Measurements from ENCODE around the gene IGFBP7.

The IGFBP7 gene

DNA sequence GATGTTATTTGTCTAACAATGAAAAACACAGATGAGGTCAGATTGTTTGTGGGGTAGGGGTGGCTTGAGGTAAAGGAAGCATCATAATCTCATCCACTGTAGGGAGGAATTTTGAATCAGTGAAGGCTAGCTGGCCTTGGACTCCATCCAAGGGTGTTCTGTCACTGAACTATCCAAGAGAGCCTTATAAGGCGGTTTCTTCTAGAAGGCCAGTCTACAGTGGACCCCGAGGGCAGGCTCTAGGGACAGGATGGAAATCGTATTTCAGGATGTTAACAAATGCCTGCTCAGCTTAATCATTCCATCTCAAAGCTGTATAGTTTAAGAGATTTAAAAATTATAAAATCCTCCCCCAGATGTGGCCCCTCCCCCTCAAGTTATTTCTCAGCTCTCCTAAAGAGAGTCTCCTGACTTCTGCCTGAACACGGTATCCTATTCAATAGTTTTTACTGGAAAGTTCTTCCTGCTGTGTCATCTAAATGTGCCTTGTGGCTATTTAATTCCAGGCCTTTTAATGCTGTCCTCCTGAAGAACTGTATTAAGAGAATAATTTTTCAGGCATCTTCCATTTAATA, 8.0 kb downstream of the IGFBP7 start:
- in situ Hi-C loops (cut with HindIII; ENCODE audit: low pct_ligation_motif_present, low pct_unique_long_range_greater_than_20kb, low sequenced_read_pairs): no loop called here
- peak; percentile 25 for DNase-seq

DNA sequence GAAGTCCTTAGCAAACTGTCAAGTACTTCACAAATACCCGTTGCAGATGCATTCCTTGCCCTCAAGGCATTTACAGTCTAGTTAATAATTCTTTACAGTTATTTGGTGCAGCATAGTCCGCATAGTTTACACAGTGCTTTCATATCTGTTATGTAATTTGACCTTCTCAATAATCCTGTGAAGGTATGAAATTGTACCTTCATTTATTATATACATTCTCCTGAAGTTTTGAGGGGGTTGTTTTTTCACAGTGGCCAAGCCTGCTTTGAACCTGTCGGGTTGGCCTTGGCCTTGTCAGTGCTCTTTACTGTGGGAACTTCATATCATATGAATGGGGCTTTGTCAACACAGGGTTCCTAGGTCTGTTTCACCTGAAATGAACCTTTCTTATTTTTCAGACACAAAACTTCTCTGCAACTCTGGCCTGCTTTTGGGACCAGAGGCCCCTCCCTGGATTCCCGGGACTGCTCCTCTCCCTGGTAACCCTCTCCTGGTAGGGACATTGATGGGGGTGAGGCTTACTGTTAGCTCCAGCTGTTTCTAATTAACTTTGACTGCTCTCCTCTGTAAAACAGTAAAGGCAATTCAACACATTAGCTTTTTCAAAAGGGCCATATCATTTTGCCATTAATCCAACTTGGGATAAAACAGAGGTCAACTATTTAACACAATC, 9.1 kb downstream of the IGFBP7 start:
- in situ Hi-C loops (cut with HindIII; ENCODE audit: low pct_ligation_motif_present, low pct_unique_long_range_greater_than_20kb, low sequenced_read_pairs): no loop called here
- no peak for DNase-seq

DNA sequence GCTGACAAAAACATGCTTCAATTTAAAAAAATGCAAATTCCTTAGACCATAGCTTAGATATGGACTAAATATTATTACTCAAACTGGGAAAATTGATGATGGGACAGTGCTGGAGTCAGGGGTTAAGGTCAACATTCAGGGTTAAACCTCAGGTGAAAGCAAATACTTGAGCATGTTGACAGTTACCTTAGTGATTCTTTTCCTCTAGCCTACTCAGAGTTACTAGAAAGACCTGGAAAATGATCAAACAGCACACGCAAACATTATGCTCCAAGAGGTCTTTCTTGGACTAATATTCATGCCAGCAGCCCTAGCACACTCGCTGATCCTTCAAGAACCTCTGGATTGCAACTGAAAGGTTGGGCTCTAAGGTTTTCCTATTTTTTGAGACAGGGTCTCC, 10.8 kb downstream of the IGFBP7 start:
- no peak for DNase-seq
- in situ Hi-C loops (cut with HindIII; ENCODE audit: low pct_ligation_motif_present, low pct_unique_long_range_greater_than_20kb, low sequenced_read_pairs): no loop called here

DNA sequence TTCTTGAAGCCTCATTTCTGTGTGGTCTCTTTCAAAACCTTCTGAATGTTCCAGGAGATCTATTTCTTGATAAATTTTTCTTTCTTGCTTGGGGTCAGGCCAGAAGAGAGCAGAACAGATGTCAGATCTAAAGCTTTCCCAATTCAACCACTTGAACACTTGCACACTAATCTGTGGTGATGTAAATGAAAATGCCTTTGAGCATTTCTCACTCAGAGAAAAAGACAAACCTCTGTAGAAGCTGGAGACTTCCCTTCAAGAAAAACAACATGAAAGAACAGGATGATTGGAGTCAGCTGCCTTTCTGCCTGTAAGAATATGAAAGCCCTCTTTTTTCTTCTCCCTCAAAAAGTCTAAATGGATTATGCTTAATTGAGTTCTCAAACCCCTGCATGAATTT, 11.2 kb downstream of the IGFBP7 start:
- in situ Hi-C loops (cut with HindIII; ENCODE audit: low pct_ligation_motif_present, low pct_unique_long_range_greater_than_20kb, low sequenced_read_pairs): no loop called here
- DNase-seq: no peak

DNA sequence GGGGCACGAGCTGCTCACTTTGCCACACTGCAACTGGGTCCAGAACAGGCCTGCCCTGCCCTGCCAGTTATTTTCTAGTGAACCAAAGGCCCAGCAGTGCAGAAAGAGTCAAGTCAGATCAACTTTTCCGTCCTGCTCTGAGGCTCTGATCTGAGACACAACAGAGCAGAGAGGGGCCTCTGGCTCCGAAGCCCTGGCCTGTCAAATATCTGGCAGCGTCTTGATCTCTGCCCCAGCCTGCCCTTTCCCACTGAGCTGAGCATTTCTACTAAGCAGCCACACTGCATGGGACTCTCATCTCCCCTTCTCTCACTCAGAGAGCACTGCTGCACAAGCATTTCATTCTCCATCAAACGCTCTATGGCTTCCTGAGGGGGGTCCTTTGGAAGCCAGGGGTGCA, 11.8 kb downstream of the IGFBP7 start:
- in situ Hi-C loops (cut with HindIII; ENCODE audit: low pct_ligation_motif_present, low pct_unique_long_range_greater_than_20kb, low sequenced_read_pairs): no loop called here
- no peak for DNase-seq

DNA sequence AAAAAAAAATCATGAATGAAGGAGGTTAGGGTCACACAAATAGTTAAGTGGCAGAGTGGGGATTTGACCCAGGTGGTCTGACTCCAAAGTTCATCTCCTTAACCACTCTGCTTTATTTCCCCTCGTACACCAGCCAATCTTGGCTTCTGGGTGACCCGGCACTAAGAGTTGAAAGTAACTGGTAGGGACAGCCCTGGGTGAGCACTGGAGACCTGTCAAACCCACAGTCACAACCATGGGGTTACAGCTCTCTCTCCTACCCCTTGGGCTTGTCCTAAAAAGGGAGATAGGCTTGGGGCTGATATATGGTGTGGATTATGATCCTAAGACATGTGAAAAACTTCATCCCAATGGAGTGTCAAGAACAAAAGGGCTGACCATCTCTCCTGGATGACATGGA, 12.5 kb downstream of the IGFBP7 start:
- in situ Hi-C loops (cut with HindIII; ENCODE audit: low pct_ligation_motif_present, low pct_unique_long_range_greater_than_20kb, low sequenced_read_pairs): no loop called here
- DNase-seq: no peak

DNA sequence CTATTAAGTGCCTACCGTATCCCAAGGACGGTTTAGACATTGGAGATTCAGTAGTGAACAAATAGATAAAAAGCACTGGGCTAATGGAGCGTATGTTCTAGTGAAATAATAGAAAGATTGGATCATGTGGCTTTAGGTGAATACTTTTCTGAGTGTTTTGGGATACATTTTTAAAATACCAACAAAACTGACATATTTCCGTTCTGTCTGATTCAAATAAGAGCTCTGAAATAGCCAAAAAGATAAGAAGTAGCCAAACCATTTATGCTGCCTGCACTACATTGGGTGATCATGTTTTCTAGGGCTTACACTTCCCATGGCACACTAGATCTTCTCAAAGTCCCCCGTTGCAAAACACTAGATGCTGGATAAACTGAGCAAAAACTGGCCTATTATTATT, 14.2 kb downstream of the IGFBP7 start:
- in situ Hi-C loops (cut with HindIII; ENCODE audit: low pct_ligation_motif_present, low pct_unique_long_range_greater_than_20kb, low sequenced_read_pairs): no loop called here
- no peak for DNase-seq

DNA sequence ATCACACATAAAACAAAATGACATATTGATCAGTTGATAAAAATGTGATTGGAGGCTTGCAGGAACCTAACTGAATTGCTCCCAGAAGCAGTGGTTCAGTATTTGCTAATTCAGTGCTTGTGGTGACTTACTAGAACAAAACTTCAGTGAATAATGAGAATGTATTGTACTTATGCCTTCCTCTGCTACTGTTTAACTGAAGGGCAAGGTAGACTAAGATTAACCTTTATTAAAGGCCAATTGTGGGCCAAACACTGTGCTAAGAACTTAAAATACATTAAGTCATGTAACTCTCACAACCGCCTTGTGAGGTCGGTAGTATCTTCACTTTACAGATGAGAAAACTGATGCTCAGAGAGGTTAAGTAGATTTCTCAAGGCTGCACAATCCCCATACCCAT, 14.9 kb downstream of the IGFBP7 start:
- in situ Hi-C loops (cut with HindIII; ENCODE audit: low pct_ligation_motif_present, low pct_unique_long_range_greater_than_20kb, low sequenced_read_pairs): no loop called here
- peak; percentile 64 for DNase-seq

DNA sequence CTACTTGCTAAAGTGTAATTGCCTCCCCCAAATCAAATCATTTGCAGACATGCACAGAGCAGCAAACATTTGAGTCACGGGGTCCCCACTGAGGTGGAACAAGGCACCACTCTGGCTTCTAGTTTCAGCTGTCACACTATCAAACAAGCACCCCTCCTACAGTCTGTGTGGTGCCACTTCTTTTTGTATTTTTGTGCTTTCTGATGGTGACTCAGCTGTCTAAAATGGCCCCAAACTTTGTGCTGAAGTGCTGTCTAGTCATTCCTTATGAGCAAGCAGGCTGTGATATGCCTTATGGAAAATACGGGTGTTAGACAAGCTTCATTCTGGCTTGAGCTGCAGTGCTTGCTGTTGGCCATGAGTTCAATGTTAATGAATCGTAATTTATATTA, 15.4 kb downstream of the IGFBP7 start:
- peak; percentile 37 for DNase-seq
- in situ Hi-C loops (cut with HindIII; ENCODE audit: low pct_ligation_motif_present, low pct_unique_long_range_greater_than_20kb, low sequenced_read_pairs): no loop called here

DNA sequence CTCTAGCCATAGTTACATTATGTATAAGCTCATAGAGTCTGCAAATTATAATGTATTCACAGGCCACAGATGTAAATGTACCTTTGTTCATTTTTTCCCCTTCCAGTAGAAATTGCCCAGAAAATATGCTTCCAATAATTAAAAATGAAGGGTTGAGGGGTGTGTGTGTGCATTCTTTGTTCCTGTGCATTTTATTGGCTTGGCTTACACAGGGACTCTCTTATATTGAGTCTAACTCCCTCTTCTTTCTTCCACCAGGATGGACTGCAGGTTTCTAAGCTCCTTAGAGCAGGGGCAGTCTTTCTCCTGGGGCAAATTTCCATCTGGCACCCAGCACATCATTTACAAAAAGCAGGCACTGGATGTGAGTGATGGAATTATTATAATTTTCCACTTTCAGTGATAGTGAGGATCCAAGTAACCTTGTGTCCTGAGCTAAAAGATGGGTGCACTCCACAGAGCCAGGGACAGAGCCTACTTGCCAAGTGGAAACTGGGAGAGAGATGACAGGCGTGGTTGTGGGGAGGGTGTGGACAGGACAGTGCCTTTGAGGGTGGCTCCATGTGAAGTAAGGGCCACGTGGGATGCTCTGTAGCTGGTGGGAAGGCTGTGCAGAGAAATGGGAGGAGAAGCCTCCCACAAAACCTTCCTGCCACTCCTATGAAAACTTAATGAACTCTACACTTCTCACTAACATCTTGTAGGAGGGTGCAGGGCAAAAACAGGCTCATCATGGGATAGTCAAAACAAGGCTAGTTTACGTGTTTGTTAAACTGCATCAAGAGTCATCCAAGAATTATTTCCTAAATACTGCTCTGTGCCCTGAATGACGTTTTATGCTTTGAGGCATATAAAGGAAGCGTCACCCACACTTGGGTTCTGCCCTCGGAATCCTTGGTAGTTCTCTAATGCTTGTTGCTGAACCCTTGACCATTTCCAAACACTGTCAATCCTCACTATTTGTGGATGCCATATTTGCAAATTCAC, 16.0 kb downstream of the IGFBP7 start:
- DNase-seq: no peak
- in situ Hi-C loops (cut with HindIII; ENCODE audit: low pct_ligation_motif_present, low pct_unique_long_range_greater_than_20kb, low sequenced_read_pairs): no loop called here

DNA sequence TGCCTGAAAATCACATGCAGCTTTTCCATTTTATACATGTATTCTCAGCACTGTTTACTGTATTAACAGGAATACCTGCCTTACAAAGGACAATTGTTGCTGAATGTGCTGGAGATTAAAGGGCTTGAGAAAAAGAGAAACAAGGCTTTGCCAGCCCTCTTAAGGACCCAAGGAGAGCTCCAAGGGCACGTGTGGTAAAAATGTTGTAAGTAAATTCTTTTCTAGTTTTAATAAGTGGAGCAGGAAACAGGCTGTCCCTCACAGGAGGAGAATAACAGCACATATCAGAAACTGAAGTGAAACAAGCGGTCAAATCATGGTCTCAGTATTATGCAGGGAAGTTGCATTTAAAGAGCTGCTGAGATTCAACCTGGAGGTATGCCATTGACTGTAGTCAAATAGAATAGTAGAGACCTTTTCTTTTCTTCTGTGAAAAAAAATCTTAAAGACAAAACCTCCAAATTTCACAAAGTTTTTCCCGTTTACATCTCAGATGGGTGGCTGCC, 18.5 kb downstream of the IGFBP7 start:
- in situ Hi-C loops (cut with HindIII; ENCODE audit: low pct_ligation_motif_present, low pct_unique_long_range_greater_than_20kb, low sequenced_read_pairs): no loop called here
- no peak for DNase-seq

DNA sequence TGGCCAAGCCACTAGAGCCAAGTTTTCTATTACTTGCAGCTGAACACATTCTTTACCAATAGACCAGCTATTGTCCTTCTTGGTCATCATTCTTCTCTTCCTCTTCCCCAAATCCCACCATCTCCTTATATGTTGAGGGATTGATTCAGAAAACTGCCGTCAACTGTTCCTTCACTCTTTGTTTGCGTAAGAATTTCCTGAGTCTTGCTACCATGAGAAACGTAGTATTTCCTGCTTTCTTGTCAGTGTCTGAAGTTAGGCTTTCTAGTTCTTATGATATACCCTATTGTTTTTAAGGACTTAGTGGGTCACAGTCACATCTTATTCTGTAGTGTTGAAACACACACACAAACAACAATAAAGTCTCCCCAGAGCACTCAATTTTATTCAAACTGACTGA, 20.1 kb downstream of the IGFBP7 start:
- DNase-seq: no peak

DNA sequence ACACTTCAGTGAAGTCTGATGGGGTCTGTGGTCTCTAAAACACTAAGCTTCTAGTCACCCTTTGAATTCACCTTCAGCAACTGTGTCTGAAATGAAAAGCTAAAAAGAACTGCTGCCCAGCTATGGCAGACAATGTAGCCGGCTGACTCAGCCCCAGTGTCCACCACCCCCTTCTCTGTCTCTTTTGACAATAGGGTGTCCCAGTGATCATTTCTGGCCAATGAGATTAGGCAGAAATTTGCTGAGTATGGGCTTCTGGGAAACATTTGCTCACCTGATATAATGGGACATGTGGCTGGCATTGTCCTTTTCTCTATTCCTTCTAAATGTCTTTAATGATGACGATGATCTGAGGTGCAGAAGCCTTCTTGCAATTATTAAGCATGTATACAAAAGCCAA, 20.6 kb downstream of the IGFBP7 start:
- no peak for DNase-seq
- in situ Hi-C loops (cut with HindIII; ENCODE audit: low pct_ligation_motif_present, low pct_unique_long_range_greater_than_20kb, low sequenced_read_pairs): no loop called here

More for the DNA sequence above, 20.1 kb downstream of the IGFBP7 start:
- in situ Hi-C loops (cut with HindIII; ENCODE audit: low pct_ligation_motif_present, low pct_unique_long_range_greater_than_20kb, low sequenced_read_pairs): no loop called here

DNA sequence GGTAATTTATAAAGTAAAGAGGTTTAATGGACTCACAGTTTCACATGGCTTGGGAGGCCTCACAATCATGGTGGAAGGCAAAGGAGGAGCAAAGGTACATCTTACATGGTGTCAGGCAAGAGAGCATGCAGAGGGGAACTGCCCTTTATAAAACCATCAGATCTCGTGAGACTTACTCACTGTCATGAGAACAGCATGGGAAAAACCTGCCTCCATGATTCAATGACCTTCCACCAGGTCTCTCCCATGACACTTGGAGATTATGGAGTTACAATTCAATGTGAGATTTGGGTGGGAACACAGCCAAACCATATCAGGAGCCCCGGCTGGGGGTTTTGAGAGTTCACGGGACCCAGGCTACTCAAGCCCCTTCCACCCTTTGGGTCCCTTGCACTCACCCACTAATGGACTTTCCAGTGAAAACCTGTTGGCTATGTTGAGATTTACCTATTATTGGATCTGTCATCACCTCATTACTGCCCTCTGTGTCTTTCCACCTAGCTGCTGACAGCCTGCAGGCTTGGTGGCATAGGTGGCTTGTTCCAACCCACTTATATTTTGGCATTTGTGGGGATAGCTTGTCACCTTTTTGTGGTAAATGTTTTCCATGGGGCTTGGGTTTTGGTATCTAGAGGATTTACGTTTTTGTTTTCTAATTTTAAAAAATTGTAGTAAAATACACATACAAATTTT, 24.0 kb downstream of the IGFBP7 start:
- in situ Hi-C loops (cut with HindIII; ENCODE audit: low pct_ligation_motif_present, low pct_unique_long_range_greater_than_20kb, low sequenced_read_pairs): no loop called here
- DNase-seq: no peak

DNA sequence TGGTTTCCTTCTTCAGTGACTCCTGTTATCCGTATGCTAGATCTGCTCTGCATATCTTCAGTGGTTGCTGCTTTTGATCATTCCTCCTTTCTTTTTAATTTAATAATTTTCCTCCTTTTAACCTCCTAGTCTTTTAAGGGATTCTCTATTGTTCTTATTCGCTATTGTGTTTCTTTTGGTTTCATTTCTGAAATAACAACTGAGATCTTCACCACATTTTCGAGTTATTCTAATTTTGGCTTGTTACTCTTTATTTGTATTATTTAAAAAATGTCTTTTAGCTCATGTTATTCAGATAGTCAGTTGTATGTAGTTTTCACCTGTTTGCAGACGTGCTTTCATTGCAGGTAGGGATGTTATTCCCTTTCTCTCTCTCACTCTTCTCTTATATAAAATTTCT, 24.9 kb downstream of the IGFBP7 start:
- DNase-seq: no peak
- in situ Hi-C loops (cut with HindIII; ENCODE audit: low pct_ligation_motif_present, low pct_unique_long_range_greater_than_20kb, low sequenced_read_pairs): no loop called here

DNA sequence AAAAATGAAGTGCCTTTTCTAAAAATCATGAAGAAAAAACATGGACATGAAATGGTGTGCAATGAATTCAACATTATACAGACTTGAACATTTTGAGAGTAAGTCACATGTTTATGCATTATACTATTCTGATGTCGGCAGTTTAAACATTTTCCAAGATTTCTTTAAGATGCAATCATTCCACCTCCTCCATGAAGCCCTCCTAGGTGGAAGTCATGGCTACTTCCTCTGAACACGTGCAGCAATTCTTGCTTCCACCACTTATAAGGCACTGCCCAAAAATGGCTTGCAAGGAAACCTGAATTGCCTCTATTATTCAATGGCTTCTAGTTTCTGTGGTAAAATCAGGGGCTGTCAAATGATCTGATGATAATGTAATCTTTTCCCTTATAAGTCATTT, 25.8 kb downstream of the IGFBP7 start:
- in situ Hi-C loops (cut with HindIII; ENCODE audit: low pct_ligation_motif_present, low pct_unique_long_range_greater_than_20kb, low sequenced_read_pairs): no loop called here
- no peak for DNase-seq

DNA sequence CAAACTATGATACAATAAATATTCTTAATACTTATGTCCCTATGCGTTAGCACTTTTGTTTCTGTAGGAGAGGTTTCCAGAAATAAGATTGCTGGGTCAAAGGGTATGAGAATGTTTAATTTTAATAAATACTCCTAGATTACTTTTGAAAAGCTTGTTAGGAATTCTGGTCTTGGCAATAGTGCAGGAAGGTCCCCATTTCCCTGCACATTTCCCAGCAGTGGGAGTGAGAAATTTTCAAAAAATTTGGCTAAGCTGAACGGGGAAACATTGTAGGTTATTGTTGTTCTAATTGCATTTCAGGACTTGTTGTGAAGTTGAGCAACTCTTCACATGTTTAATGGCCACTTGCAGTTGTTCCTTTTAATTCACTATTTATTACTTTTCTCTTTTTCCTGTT, 27.1 kb downstream of the IGFBP7 start:
- in situ Hi-C loops (cut with HindIII; ENCODE audit: low pct_ligation_motif_present, low pct_unique_long_range_greater_than_20kb, low sequenced_read_pairs): no loop called here
- no peak for DNase-seq

DNA sequence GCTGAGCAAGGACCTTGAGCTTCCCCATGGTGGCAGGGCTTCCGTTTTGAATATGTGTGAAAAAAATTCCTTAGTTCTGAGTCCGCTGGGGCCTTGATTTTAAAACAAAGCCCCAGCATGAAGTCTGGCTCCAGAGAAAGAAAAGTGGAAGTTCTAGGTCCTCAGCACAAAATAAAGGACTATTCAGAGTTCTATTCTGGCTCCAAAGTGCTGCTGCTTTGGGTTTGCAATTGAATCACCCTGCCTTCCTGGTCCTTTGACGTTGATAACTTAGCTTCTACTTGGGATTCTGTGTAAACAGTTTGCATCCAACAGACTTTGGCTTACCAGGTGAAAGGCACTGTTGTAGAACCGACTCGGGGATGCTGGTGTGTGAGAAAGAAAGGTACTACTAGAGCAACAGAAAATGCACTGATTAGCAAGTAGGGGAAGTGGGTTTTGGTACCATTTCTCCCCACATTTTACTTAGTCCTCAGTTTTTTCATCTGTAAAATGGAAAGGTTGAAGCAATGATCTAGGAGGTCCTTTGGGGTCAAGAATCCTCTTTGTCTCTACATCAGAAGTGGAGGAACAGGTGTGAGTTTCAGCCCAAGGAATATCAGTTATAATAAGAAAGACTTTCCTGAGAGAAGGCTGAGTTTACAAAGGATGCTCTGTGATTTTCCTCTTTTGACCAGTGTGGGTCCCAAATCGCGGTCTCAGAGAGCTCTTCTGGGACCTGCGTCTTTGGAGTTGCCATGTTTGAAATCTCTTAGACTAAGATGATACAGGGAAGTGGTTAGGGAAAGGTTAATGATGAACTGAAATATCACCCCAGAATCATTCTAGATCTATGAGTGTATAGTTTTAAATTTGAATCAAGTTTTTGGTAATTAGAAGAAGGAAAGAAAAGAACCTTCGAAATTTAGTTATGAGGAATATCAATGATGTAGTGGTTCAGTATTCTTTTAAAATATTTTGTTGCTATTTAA, 28.2 kb downstream of the IGFBP7 start:
- DNase-seq: peak; percentile 27
- in situ Hi-C loops (cut with HindIII; ENCODE audit: low pct_ligation_motif_present, low pct_unique_long_range_greater_than_20kb, low sequenced_read_pairs): no loop called here

All from ACHN (cell line).